PC-3 (cell line): Measurements from ENCODE around the gene MACROD2. TPM values are rescaled to one million over a fixed set of nuclear protein-coding genes. Genes with fewer than 3 reads are reported as not detected.

Source experiments
- ATAC-seq: fragments of 200-7000 bp; cut with Tn5 transposase; 2 replicates; pipeline ENCODE4 v1.9.1; 2020; ENCODE audit warnings: mild to moderate bottlenecking, moderate library complexity
- BruUV-seq: library from RNA; stranded (reverse); fragments of 400-500 nt; replicated peaks from 2 replicates; lab custom pipeline; 2021; lab: Mats Ljungman, UMichigan
- CTCF ChIA-PET: fragments of 300-600 bp; sonication (Branson Sonifier 250); formaldehyde crosslinking; loops from one replicate; lab custom pipeline; 2022; ENCODE audit warnings: antibody characterized with exemption; lab: Charles Lee
- POLR2A ChIA-PET: fragments of 300-600 bp; sonication (Branson Sonifier 250); formaldehyde crosslinking; loops from one replicate; lab custom pipeline; 2022; ENCODE audit warnings: antibody characterized with exemption; ENCODE audit not compliant: unreplicated experiment; lab: Charles Lee
- DNase-seq: peaks from one replicate; pipeline ENCODE4 v3.0.0-alpha.2; 2015
- H2AFZ ChIP-seq: fragments of 300-600 bp; sonication (generic); 2 replicates; pipeline ENCODE4 v1.6.0; 2016; ENCODE audit warnings: antibody characterized with exemption, low read length
- H3F3A ChIP-seq: fragments of 300-600 bp; sonication (generic); one replicate; pipeline ENCODE4 v1.6.0; 2017; ENCODE audit warnings: antibody characterized with exemption, low read length, control low read depth, mild to moderate bottlenecking; ENCODE audit not compliant: unreplicated experiment
- H3K27ac ChIP-seq: fragments of 300-600 bp; sonication (generic); 2 replicates; pipeline ENCODE4 v1.5.1; 2016; ENCODE audit warnings: mild to moderate bottlenecking, low read length
- H3K27me3 ChIP-seq: fragments of 300-600 bp; sonication (generic); 2 replicates; pipeline ENCODE4 v1.6.1; 2016; ENCODE audit warnings: low read length, mixed read lengths
- H3K36me3 ChIP-seq: fragments of 300-600 bp; sonication (generic); 2 replicates; pipeline ENCODE4 v1.6.1; 2016; ENCODE audit warnings: low read depth, mixed run types, low read length, mixed read lengths
- H3K4me1 ChIP-seq: fragments of 300-600 bp; sonication (generic); 2 replicates; pipeline ENCODE4 v1.5.1; 2016; ENCODE audit warnings: low read length; ENCODE audit not compliant: insufficient read depth
- H3K4me2 ChIP-seq: fragments of 300-600 bp; sonication (generic); 2 replicates; pipeline ENCODE4 v1.6.0; 2016; ENCODE audit warnings: low read length
- H3K4me3 ChIP-seq: fragments of 300-600 bp; sonication (generic); 2 replicates; pipeline ENCODE4 v1.5.1; 2016; ENCODE audit warnings: mild to moderate bottlenecking, low read length, mixed read lengths
- H3K79me2 ChIP-seq: fragments of 300-600 bp; sonication (generic); 2 replicates; pipeline ENCODE4 v1.6.1; 2017; ENCODE audit warnings: low read length, mixed read lengths
- H3K9ac ChIP-seq: fragments of 300-600 bp; sonication (generic); 2 replicates; pipeline ENCODE4 v1.6.0; 2016; ENCODE audit warnings: mild to moderate bottlenecking, low read length
- H3K9me2 ChIP-seq: fragments of 300-600 bp; sonication (generic); replicated peaks from 2 replicates; pipeline ENCODE4 v1.6.1; 2016; ENCODE audit warnings: mixed run types, low read length, mixed read lengths
- H3K9me3 ChIP-seq: fragments of 300-600 bp; sonication (generic); 2 replicates; pipeline ENCODE4 v1.6.1; 2016; ENCODE audit warnings: low read length, mixed read lengths
- H4K20me1 ChIP-seq: fragments of 300-600 bp; sonication (generic); 2 replicates; pipeline ENCODE4 v1.6.1; 2016; ENCODE audit warnings: low read length, mixed read lengths
- CTCF ChIP-seq: fragments of 300-600 bp; sonication (generic); conservative IDR thresholded peaks from 2 replicates; pipeline ENCODE4 v1.5.1; 2017; ENCODE audit warnings: antibody characterized with exemption, low read depth, mild to moderate bottlenecking, low read length
- EZH2 ChIP-seq: fragments of 300-600 bp; sonication (generic); IDR thresholded peaks from one replicate; pipeline ENCODE4 v1.6.1; 2017; ENCODE audit warnings: antibody characterized with exemption, mild to moderate bottlenecking, low read length; ENCODE audit not compliant: unreplicated experiment
- EZH2phosphoT487 ChIP-seq: fragments of 300-600 bp; sonication (generic); IDR thresholded peaks from 2 replicates; pipeline ENCODE4 v1.6.1; 2018; ENCODE audit warnings: mild to moderate bottlenecking, antibody characterized with exemption, low read length, borderline replicate concordance
- intact Hi-C: fragments of 100-400 bp; cut with micrococcal nuclease; formaldehyde crosslinking; loops from 2 replicates; pipeline ENCODE4 v1.9.0; 2023
- total RNA-seq: library from RNA; depleted of rRNA; stranded (reverse); fragments of >200 nt; gene quantifications from 2 replicates; pipeline ENCODE4 v1.2.3, GENCODE V29; 2014

Gene MACROD2
- total RNA-seq, 1 experiment from 2014 or later = 3.1 TPM

- TF ChIP-seq EZH2 (no peak), CTCF (no peak), EZH2phosphoT487 (no peak)
- Histone ChIP-seq H3K4me2 (no peak overlapping the region), H3K36me3 (no peaks in the 10 kb centered on the region), H3K9me2 (no peaks in the 10 kb centered on the region), H3K27ac (no peak overlapping the region), H3K4me1 (peaks cover 8% of the 10 kb centered on the region), H2AFZ (no peak overlapping the region), H3K4me3 (no peak overlapping the region), H3K79me2 (no peaks in the 10 kb centered on the region), H3K9me3 (no peaks in the 10 kb centered on the region), H4K20me1 (no peaks in the 10 kb centered on the region), H3K9ac (no peak overlapping the region), H3F3A (no peaks in the 10 kb centered on the region), H3K27me3 (no peaks in the 10 kb centered on the region)
- no peak for DNase-seq
- no TSS peak for BruUV-seq
- ChIA-PET CTCF (interaction anchor here (0.8 kb wide), 1 partner anchor 12 kb away, joined by 3 read pairs; no protein-coding TSS in a partner anchor), POLR2A (no interaction called here)
- ATAC-seq = no peak
- intact Hi-C loops = no loop called here
Observed at GRCh38 chr20:14892782-14893181, 897.5 kb downstream of the MACROD2 start.

GRCh38 chr20:14896569-14896968 lies 901.3 kb downstream of the MACROD2 start:
- no peak overlapping the region for H3K27ac ChIP-seq
- intact Hi-C loops = no loop called here
- no TSS peak for BruUV-seq
- H3K4me2 ChIP-seq = no peak overlapping the region
- H3K9me3 ChIP-seq = no peaks in the 10 kb centered on the region
- no peak for ATAC-seq
- no peak overlapping the region for H3K4me3 ChIP-seq
- no peak overlapping the region for H2AFZ ChIP-seq
- no peak for DNase-seq
- POLR2A ChIA-PET = no interaction called here
- TF ChIP-seq CTCF (no peak), EZH2 (no peak), EZH2phosphoT487 (no peak)
- no peaks in the 10 kb centered on the region for H3F3A ChIP-seq
- no peaks in the 10 kb centered on the region for H3K4me1 ChIP-seq
- no peaks in the 10 kb centered on the region for H4K20me1 ChIP-seq
- H3K36me3 ChIP-seq = no peaks in the 10 kb centered on the region
- H3K79me2 ChIP-seq = no peaks in the 10 kb centered on the region
- CTCF ChIA-PET = no interaction called here
- no peaks in the 10 kb centered on the region for H3K27me3 ChIP-seq
- H3K9me2 ChIP-seq = no peaks in the 10 kb centered on the region
- no peak overlapping the region for H3K9ac ChIP-seq

- H4K20me1 ChIP-seq = no peaks in the 10 kb centered on the region
- no peaks in the 10 kb centered on the region for H3K4me1 ChIP-seq
- no peak overlapping the region for H2AFZ ChIP-seq
- BruUV-seq = no TSS peak
- H3K9me2 ChIP-seq = no peaks in the 10 kb centered on the region
- intact Hi-C loops = no loop called here
- ATAC-seq (no peak), DNase-seq (no peak)
- no peak overlapping the region for H3K9ac ChIP-seq
- POLR2A ChIA-PET = no interaction called here
- H3K36me3 ChIP-seq = no peaks in the 10 kb centered on the region
- no peaks in the 10 kb centered on the region for H3K27me3 ChIP-seq
- H3K4me2 ChIP-seq = no peak overlapping the region
- no peak for TF ChIP-seq EZH2phosphoT487
- no peak for TF ChIP-seq EZH2
- TF ChIP-seq CTCF = no peak
- CTCF ChIA-PET = no interaction called here
- H3K9me3 ChIP-seq = no peaks in the 10 kb centered on the region
- no peak overlapping the region for H3K4me3 ChIP-seq
- H3K79me2 ChIP-seq = no peaks in the 10 kb centered on the region
- H3K27ac ChIP-seq = no peak overlapping the region
- H3F3A ChIP-seq = no peaks in the 10 kb centered on the region
Observed at GRCh38 chr20:14897608-14898007, 902.3 kb downstream of the MACROD2 start.
